ENCODE results near the gene ZFP90. TPM values are rescaled to one million over a fixed set of nuclear protein-coding genes. Genes with fewer than 3 reads are reported as not detected.

The ZFP90 gene
- total RNA-seq, 1 experiment from 2014 or later: 14.5 TPM

- POLR2A ChIA-PET (ENCODE audit: unreplicated experiment): no interaction called here
- BruUV-seq (replicated peaks): no TSS peak
- no peak overlapping the region for H2AFZ ChIP-seq
- no peak overlapping the region for H3K4me2 ChIP-seq
- peaks cover 10% of the 10 kb centered on the region for H3K4me1 ChIP-seq (replicated peaks; ENCODE audit: insufficient read depth)
- CTCF ChIA-PET: interaction anchor here (0.6 to 0.8 kb wide), 3 partner anchors 52 to 596 kb away, joined by 3 to 8 read pairs (median 3); no protein-coding TSS in a partner anchor
- H3K79me2 ChIP-seq (ENCODE audit: low read depth): no peaks in the 10 kb centered on the region
- peaks cover 8% of the 10 kb centered on the region; the same call in 1 of the 2 replicates for H3F3A ChIP-seq (ENCODE audit: insufficient read depth, low read depth)
- H3K27ac ChIP-seq: no peak overlapping the region
- no peaks in the 10 kb centered on the region for H4K20me1 ChIP-seq (ENCODE audit: insufficient read depth)
- intact Hi-C loops (cut with micrococcal nuclease; ENCODE audit: unreplicated experiment): loop anchor here (1.0 to 5.0 kb wide), 6 partner anchors 65 to 605 kb away; partner anchors contain the start of genes CHTF8, TANGO6 and UTP4
- no peak for TF ChIP-seq EZH2 (IDR thresholded peaks at IDR 0.05; ENCODE audit: low read depth)
- TF ChIP-seq CTCF (conservative IDR thresholded peaks at IDR 0.05): no peak
- DNase-seq: no peak
- no peaks in the 10 kb centered on the region for H3K36me3 ChIP-seq (ENCODE audit: low read depth)
- peaks cover 3% of the 10 kb centered on the region; the same call in 1 of the 2 replicates for H3K9me3 ChIP-seq (ENCODE audit: insufficient read depth, low read depth)
- no peaks in the 10 kb centered on the region for H3K9me2 ChIP-seq (ENCODE audit: insufficient read depth)
- no peak overlapping the region for H3K4me3 ChIP-seq
- no peaks in the 10 kb centered on the region for H3K27me3 ChIP-seq (ENCODE audit: insufficient read depth, low read depth)
These were observed 10.9 kb upstream of the ZFP90 start for GRCh38 chr16:68528233-68528632.

DNA sequence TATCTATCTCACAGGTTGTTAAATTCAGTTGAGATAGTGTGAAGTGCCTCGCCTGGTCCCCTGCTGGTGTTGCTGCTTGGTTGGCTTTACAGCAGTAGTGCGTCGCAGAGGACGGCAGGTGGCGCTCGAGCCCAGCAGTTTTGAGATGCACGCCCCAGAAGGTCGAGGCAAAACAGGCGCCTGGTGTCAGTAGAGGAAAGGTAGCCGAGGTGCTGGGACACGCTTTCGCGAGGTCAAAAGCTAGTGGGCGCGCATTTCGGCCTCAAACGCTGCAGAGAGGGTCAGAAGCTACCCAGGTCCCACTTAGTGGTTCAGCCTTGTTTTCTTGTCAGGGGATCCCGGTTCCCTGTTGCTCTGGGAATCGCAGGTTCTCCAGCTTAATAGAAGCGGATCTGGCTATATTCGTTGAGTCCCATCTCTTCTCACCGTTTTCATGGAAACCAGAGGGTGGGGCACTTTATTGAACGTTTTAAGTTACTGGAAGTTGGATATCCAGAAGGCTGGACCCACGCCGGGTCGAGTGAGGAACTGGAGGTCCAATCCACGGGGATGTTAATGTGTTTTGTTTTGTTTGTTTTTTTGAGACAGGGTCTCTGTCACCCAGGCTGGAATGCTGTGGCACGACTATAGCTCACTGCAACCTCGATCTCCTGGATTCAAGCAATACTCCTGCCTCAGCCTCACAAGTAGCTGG lies 10.3 kb upstream of the ZFP90 start:
- ChIA-PET POLR2A (ENCODE audit: unreplicated experiment) (no interaction called here), CTCF (interaction anchor here (0.6 kb wide), 2 partner anchors 325 to 832 kb away, joined by 4 to 7 read pairs; no protein-coding TSS in a partner anchor)
- Histone ChIP-seq H3K27me3 (ENCODE audit: insufficient read depth, low read depth) (no peaks in the 10 kb centered on the region), H3K9me3 (ENCODE audit: insufficient read depth, low read depth) (peaks cover 7% of the 10 kb centered on the region), H3K36me3 (ENCODE audit: low read depth) (no peaks in the 10 kb centered on the region), H3F3A (ENCODE audit: insufficient read depth, low read depth) (peaks cover 8% of the 10 kb centered on the region; the same call in 1 of the 2 replicates), H3K79me2 (ENCODE audit: low read depth) (no peaks in the 10 kb centered on the region), H3K4me3 (no peak overlapping the region), H3K9me2 (ENCODE audit: insufficient read depth) (no peaks in the 10 kb centered on the region), H3K4me1 (replicated peaks; ENCODE audit: insufficient read depth) (peaks cover 10% of the 10 kb centered on the region), H2AFZ (peak overlapping the region; percentile 61; the same call in 1 of the 2 replicates), H3K27ac (no peak overlapping the region), H4K20me1 (ENCODE audit: insufficient read depth) (no peaks in the 10 kb centered on the region), H3K4me2 (peak overlapping the region; percentile 81)
- DNase-seq: peak; percentile 62 to 81
- no TSS peak for BruUV-seq (replicated peaks)
- TF ChIP-seq EZH2 (IDR thresholded peaks at IDR 0.05; ENCODE audit: low read depth): no peak
- TF ChIP-seq CTCF (conservative IDR thresholded peaks at IDR 0.05): peak; percentile 88
- intact Hi-C loops (cut with micrococcal nuclease; ENCODE audit: unreplicated experiment): loop anchor here (1.0 to 5.0 kb wide), 6 partner anchors 64 to 604 kb away; partner anchors contain the start of genes CHTF8, TANGO6 and UTP4

DNA sequence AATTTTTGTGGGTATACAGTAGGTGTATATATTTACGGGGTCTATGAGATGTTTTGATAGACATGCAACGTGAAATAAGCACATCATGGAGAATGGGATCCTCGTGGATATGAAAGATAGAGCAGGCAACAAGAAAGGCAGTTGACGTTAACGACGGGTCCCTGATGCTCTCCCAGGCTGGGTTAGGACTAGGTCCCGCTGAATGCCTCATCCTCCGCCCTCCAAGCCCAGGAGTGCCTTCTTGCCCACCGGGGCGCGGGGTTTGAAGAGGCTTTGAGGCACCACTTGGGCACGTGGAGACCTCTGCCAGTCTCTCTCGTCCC lies 9.5 kb upstream of the ZFP90 start:
- H3K36me3 ChIP-seq (ENCODE audit: low read depth): no peaks in the 10 kb centered on the region
- TF ChIP-seq EZH2 (IDR thresholded peaks at IDR 0.05; ENCODE audit: low read depth): no peak
- no peak for TF ChIP-seq CTCF (conservative IDR thresholded peaks at IDR 0.05)
- H3K4me1 ChIP-seq (replicated peaks; ENCODE audit: insufficient read depth): peaks cover 10% of the 10 kb centered on the region
- peaks cover 8% of the 10 kb centered on the region; the same call in 1 of the 2 replicates for H3F3A ChIP-seq (ENCODE audit: insufficient read depth, low read depth)
- intact Hi-C loops (cut with micrococcal nuclease; ENCODE audit: unreplicated experiment): loop anchor here (2.0 to 5.0 kb wide), 4 partner anchors 63 to 603 kb away; partner anchors contain the start of genes CHTF8, TANGO6 and UTP4
- no peak overlapping the region for H3K27ac ChIP-seq
- H3K9me3 ChIP-seq (ENCODE audit: insufficient read depth, low read depth): peaks cover 7% of the 10 kb centered on the region
- H3K27me3 ChIP-seq (ENCODE audit: insufficient read depth, low read depth): no peaks in the 10 kb centered on the region
- peak overlapping the region; percentile 98 for H2AFZ ChIP-seq
- no peaks in the 10 kb centered on the region for H3K79me2 ChIP-seq (ENCODE audit: low read depth)
- H4K20me1 ChIP-seq (ENCODE audit: insufficient read depth): no peaks in the 10 kb centered on the region
- H3K4me3 ChIP-seq: peak overlapping the region; percentile 81
- ChIA-PET CTCF (interaction anchor here (0.6 kb wide), 1 partner anchor 10 kb away, joined by 3 read pairs; the partner anchor contains the start of gene ZFP90), POLR2A (ENCODE audit: unreplicated experiment) (no interaction called here)
- no peak for DNase-seq
- BruUV-seq (replicated peaks): no TSS peak
- H3K4me2 ChIP-seq: peak overlapping the region; percentile 81
- H3K9me2 ChIP-seq (ENCODE audit: insufficient read depth): no peaks in the 10 kb centered on the region

Measured in PC-9 (cell line).